ENCODE measurements around the gene MASP1.
"Not testable (repeated sequence)": the region's sequence is repeated elsewhere in the genome, so short reads cannot be mapped to it uniquely, and the experiment has no call there.

Gene MASP1

DNA sequence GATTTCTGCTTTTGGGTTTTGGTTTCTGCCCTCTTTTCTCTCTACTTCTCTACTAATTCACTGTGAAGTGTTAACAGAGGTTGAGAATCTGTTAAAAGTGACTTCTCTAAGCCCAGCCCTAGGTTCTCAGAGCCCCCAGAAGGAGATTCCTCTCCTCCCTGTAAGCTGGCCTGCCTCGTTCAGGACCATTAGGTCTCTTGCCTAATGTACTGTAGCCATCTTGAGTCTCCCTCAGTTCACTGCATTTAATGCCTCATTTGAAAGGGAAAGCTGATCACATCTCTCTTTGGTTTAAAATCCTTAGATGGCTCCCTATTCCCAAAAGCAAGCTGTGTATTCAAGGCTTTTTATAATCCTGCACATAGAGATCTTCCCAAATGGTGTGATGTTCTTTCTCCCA, 77.9 kb downstream of the MASP1 start:
- DNase-seq, result no peak

DNA sequence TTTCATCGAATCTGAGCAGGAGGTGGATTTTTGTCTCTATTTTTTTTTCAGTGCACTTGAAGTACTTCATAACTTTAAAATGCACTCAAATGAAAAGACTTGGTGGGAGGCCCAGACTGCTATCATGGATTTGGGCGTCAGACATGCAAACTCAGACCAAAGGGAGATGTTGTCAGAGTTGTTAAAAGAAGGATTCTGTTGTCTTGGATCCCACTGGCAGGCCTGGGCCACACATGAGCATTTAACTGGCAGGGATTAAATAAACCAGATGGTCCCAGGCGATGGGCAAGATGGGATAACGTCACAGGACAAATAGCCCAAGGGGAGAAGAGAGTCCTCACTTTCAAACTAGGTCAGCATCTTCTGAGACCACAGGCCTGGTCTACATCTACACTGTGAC, 78.8 kb downstream of the MASP1 start:
- DNase-seq, result no peak

DNA sequence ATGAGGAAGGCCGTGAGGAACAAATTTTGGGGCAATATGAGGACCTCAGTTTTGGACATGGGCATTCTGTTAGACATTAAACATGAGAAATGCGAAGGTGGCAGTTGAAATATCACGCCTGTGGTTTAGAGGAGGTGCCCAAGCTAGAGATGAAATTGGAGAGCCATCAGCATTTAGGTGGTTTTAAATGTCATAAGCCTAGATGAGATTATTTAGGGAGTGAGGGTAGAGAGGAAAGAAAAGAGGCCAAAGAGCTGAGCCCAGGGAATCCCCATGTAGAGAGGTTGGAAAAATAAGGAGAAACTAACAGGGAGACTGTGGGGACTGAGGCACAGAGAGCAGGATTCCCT, 79.4 kb downstream of the MASP1 start:
- DNase-seq, result no peak

DNA sequence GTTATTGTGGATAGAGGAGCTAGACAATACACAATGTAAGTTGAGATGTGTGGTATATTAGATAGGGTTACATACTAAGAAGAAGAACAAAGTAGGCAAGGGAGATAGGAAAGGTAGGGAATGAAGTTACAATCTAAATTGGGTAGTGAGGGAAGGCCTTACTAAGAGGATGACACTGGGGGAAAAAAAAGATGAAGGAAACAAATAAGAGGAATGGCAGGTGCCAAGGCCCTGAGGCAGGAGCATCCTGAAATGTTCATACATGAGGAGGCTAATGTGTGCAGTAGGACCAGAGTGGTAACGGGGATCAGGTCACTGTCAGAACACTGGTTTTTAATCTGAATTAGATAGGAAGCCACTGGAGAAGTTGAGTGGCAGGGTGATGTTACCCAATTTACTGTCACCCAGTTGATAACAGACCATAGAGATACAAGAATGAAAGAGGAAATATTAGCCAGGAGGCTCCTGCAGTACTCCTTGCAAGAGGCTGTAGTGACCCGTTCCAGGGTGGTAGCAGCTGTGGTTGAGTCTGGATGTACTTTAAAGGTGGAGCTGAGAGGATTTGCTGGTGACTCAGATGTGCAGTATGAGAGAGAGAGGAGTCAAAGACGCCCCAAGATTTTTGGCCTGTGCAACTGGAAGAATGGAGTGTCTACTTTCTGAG, 79.9 kb downstream of the MASP1 start:
- DNase-seq, result no peak

DNA sequence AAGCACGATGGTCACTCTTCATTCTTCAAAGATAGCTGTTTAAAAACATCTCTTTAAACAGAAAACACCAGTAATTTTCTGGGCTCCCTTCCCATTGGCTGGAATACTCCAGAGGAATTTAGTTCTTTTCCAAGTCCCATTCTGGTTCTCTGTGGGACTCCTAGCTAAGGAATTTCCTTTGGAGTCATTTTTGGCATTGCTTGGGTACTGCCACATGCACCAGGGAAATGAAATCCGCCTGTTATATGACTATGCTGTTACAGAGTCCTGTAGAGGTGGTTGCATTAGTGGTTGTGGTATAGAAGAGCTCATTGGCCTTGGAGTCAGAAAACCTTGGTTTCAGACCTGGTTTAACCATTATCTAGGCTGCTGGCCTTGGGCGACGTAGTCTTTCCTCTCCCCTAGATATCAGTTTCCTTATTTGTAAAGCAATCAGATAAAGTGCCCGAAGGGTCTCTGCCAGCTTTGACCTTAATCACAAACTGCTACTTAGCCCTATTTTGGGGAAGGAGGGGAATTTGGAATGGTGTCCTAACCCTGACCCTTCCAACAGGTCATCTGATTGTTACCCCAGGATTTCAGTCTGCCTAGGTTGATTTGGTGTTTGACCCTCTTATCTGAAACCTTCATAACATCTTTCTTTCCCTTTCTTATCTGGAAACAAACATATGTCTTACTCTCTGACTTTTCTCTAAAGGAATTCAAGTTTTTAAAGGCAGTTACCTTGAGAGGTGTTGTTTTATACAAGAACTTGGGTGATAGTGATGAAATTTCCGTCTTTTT, 80.8 kb downstream of the MASP1 start:
- no peak for DNase-seq

DNA sequence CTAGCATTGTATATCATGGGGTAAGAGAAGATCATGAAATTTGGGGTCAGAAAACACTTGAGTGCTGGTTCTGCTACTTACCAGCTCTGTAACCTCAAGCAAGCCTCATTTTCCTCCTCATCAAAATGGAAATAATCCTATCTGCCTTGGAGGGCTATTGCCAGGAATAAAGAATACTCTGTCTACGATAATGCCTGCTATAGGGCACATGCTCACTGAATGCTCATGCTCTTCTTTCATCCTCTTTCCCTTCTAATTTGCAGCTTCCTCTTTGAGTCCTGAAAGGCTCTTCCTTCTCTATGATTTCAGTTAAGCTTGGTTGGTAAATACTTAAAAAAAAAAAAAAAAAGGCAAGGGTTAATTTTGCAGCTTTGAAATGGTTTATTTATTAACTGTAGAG, 81.4 kb downstream of the MASP1 start:
- DNase-seq, result no peak

DNA sequence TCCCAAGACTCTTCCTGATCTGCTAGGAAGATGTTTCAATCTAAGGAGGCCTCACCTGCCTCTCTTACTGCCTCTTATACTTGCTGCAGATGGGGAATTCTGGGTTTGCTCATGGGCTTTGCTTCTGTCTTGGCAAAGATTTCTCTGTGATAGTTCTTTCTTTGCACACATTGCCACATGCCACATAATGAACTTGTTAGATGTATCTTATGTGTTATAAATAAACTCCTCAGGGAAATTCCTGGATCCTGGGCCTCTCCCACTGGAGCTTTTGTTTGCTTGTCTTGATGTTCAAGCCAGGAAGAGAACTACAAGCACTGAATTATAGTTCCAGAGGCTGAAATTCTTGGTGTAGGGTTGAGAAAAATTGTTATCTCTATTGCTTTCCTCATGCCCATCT, 82.0 kb downstream of the MASP1 start:
- DNase-seq, result no peak

DNA sequence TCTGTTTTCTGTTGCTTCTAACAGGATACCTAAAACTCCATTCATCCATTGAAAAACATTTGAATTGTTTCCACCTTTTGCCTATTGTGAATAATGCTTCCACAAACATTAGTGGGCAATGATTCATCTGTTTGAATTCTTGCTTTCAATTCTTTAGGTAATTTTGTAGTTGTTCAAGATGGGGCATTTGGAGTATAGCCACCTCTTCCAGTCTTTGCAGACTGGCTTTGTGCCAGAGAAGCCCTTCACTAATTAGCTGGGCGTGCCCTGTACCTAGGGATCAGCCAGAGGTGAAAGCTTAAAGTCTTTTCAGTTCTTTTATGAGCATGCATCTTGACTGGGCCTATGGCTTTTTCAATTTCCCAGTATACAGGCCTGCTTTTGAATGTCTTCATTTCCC, 83.4 kb downstream of the MASP1 start:
- no peak for DNase-seq

DNA sequence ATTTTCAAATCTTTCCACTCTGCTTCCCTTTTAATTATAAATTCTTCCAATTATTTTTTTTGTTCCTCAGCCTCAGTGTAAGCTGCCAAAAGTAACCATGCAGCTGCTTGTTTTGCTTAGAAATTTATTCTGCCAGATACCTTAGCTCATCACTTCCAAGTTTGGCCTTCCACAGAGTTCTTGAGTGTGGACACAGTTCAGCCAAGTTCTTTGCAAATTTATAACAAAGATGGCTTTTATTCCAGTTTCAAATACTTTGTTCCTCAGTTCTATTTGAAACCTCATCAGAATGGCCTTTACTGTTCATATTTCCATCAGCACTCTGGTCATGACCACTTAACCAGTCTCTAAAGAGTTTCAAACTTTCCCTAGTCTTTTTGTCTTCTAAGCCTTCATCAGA, 83.9 kb downstream of the MASP1 start:
- DNase-seq, result no peak

DNA sequence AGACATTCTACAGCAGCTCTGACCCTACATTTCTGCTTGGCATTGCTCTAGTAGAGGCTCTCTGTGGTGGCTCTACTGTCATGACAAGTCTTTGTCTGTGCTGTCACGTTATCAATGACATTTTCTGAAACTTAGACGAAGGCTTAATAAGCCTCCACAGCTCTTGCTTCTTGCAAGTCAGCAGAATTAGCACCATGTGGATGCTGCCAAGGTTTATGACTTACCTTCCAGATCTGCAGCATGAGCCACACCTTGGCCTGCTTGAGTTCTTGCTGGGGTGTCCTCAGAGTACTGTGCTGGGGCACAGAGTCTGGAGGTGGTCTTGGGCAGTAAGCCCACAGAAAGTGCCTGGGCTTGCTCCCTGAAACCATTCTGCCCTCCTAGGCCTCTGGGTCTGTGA, 84.5 kb downstream of the MASP1 start:
- no peak for DNase-seq

DNA sequence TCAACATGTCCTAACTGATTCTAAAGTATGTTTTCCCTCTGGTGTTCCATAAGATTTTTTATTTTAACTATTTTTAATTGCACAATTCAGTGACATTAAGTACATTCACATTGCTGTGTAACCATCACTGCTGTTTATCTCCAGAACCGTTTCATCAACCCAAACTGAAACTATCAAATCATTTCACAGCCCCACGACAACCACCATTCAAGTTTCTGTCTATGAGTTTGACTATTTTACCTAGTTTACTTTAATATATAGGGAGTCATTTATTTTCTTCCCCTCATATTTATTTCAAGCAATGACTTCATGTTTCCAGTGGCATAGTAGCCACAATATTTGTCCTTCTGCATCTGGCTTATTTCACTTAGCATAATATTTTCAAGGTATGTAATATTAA, 85.9 kb downstream of the MASP1 start:
- no peak for DNase-seq

DNA sequence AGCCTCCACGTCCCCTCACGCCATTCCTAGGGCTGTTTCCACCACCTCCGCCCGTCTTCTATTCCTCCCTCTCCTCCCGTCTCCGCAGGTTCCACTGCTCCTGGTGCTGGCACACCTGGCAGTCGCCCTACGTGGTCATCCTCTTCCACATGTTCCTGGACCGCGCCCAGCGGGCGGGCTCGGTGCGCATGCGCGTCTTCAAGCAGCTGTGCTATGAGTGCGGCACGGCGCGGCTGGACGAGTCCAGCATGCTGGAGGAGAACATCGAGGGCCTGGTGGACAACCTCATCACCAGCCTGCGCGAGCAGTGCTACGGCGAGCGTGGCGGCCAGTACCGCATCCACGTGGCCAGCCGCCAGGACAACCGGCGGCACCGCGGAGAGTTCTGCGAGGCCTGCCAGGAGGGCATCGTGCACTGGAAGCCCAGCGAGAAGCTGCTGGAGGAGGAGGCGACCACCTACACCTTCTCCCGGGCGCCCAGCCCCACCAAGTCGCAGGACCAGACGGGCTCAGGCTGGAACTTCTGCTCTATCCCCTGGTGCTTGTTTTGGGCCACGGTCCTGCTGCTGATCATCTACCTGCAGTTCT, 92.0 kb downstream of the MASP1 start:
- not testable (repeated sequence) for DNase-seq

DNA sequence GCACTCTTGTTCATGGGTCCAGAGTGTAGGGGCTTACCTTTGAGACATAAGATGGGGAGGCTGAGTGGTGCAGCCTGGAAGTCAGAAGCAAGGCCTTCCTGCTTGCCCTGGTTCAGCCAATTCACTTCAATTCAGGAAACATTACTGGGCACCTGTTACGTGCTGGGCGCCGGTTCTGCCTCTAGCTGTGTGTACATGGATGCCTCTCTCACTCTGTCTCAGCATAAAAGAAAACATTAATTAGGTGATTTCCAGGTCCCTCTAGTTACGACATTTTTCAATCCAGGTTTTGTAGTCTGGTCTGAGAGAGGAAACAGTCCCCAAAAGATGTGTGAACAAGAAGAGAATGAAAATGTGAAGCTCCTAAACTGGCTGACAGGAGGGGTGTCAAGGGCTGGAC, 93.0 kb downstream of the MASP1 start:
- no peak for DNase-seq

DNA sequence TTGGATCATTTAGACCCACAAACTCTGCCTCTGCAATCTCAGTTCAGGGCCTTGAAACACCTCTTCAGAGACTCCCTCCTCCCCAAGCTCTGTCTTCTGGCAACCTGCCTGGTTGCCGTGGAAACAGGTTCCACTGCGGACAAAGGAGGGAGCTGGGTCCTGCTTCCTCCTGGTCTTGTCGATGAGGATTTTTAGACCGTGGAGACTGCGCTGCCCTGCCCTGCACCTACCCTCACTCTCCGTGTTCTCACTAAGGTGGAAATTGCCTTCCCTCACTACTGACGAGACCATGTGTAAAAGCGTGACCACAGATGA, 94.2 kb downstream of the MASP1 start, which contains the start of gene RTP1:
Gene RTP1 (plus strand): TSS at position 152 of the 315 bp plus-strand sequence. CDS start 30 bp downstream, at position 182.
- DNase-seq, result no peak

DNA sequence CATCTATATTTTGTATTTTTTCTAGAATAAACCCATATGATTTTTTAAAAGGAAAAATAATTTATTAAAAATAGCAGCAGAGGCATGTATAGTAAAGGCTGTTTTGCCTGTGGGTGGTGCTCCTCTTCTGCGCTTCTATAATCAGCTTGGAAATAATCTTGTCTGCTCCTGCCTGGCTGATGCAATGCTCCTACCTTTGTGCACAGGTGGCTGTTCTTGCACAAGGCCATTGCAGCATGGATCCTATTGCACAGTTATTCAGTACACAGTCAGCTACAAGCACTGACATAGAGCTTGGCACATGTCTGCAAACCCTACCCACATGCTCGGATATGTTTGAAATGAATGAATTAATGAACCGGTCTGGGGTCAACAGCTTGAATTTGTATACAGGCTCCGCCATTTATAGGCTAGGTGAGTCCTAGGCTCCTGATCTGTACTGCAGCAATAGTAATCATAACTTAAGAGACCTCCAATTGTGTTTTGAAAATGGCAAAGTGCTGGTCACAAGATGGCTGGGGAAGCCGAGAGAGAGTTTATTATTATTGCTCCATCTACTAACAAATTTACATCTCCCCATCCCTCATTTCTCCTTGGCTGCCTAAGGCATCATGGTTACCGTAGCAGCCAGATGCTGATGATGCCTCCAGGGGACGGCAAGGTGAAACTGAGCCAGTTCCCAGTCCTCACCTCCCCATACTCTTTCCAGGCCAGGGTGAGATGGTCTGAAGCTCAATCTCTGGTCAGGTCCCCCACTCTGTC, 94.8 kb downstream of the MASP1 start:
- DNase-seq, result no peak

DNA sequence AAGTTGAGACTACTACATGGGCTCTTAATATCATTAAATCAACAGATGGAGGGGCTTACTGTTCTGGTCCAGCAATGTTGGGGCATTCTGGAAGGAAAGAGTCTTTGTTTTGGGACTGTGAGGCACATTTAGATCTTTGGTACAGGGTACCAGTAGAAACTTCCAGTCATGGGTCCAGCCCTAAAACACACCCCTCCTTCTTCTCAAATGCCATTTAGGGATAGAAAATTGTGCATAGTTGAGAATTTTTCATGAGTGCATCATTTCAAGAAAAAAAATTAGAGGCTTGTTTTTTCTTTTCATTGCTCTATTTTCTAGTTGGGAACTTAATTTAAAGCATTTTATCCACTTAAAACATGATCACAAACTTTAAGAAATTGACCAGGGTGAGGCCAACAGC, 98.4 kb downstream of the MASP1 start:
- DNase-seq, result no peak

DNA sequence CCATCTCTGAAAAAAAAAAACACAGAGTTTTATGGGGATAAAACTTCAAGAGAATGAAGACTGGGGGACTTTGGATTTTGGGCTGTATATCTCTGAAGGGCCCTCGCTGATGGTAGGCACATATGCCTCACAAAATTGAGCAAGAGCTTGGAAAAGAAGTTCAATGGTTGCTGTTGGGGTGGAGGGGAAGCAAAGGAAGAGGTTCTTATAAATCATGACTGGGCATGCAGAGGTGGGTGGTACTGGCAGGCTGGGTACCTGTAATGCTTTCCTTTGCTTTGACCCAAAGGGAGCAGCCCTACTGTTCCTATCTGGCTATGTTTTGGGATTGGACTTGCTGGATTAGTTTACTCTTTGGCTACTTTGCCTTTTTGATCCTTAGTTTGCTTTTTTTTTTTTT, 100.3 kb downstream of the MASP1 start:
- DNase-seq, result no peak

DNA sequence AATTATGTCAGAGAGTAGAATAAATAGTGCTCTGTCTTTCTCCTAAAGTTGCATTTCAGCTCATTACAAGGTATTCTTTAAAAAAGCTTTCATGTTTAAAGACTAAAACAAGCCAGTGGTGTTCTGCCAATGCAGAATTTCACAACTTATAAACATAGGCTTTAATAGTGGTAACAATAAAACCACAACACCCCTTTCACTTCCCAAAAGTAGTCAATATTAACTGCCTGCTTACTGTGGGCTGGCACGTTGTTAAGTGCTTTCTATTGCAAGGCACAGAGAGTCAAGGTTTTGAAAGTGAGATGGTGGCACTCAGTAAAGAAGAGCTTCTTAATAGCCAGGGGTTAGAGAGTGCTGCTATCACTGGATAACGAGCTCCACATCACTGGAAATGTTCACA, 102.6 kb downstream of the MASP1 start:
- DNase-seq, result no peak

DNA sequence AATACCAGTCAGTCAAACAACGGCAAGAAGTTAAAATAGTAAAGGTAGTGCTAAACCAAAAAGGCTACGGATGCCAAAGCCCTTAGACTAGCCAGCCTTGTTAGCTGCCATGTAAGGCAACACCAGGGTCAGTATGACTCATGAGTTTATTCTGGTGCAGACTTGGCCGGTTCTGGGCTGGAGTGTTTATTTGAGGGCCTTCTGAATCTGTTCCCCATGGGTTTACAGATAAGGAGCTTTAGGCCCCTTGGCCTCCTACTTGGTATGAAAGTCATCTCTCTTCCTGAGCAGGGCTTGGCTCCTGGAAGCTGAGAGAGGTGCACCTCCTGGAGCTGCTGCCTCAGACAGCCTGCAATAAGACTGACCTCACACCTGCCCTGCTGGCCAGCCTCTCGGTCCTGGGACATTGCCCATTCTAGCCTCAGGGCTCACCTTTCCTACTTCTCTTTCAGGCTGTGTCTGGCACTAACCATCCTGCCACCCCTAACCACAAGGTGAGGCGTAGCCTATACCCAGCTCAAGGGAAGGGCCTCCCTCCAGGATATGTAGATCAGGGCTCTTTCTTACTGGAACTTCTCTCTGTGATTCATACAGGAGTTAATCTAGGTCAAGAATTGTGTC, 104.6 kb downstream of the MASP1 start:
- no peak for DNase-seq

DNA sequence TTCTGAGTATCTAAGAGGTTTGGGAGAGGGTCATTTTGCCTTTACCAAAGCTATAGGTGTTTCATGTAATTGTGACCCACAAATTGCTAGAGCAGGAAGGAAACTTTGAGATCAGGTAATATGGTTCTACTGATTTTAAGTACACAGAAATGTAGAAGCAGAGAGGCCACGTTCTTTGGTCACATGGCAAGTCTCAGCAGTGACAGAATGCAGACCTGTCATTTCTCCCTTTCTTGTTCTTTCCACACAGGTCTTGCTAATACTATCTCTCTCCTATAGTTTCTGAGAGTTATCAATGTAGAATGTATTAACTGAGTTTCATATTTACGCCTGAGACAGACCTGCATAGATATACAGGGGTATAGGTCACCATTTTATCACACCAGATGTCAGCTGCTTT, 105.2 kb downstream of the MASP1 start:
- DNase-seq, result no peak

DNA sequence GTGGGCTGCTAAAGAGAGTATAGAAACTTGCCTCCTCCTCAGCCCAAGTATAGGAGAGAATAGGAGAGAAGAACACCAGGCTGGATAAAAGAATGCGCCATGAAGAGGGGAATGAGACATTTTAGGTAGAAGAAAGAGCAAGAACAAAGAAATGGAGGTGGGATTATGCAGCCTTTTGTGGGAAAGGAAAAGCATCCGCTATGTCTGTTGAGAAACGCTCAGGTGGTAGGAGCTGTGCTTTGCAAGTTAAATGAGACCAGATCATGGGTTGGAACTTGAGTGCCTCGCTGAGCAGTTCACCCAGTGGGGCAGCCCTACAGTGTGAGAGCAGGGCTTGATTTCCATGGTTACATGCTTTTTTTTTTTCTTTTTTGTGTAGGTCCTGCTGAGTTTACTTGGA, 105.8 kb downstream of the MASP1 start:
- no peak for DNase-seq

Measured in SW 1271 (cell line).